ENCODE data around the gene SLX9. TPM values are rescaled to one million over a fixed set of nuclear protein-coding genes. Genes with fewer than 3 reads are reported as not detected.

SLX9 gene
- polyA plus RNA-seq, 1 of the 3 experiments (the other 2 are of a cell fraction): 42.9 TPM

- Histone ChIP-seq H4K20me1 (ENCODE audit: insufficient read depth) (0 out of 2 replicates have a peak, but pooled peaks cover 4% of the 10 kb centered on the region), H3K9me2 (no peaks in the 10 kb centered on the region), H3K9me3 (no peaks in the 10 kb centered on the region), H3K4me3 (ENCODE audit: low read depth in 2 of 2, low read length in 1 of 2) (no peak overlapping the region), H3K27me3 (ENCODE audit: insufficient read depth) (peaks cover 15% of the 10 kb centered on the region), H2AFZ (ENCODE audit: low read depth) (no peak overlapping the region), H3K79me2 (ENCODE audit: insufficient read depth) (peaks cover 10% of the 10 kb centered on the region), H3K27ac (ENCODE audit: low read depth in 2 of 2, low read length in 1 of 2) (no peak overlapping the region), H3K4me2 (no peak overlapping the region), H3F3A (replicated peaks; ENCODE audit: insufficient read depth) (peaks cover 5% of the 10 kb centered on the region), H3K9ac (no peak overlapping the region), H3K36me3 (replicated peaks in 1 of 2; ENCODE audit: control insufficient read depth in 1 of 2, insufficient read depth in 2 of 2, low read length in 1 of 2) (no peaks in the 10 kb centered on the region), H3K4me1 (ENCODE audit: control insufficient read depth in 1 of 2, insufficient read depth in 2 of 2, low read depth in 1 of 2, low read length in 1 of 2) (peaks cover 5 to 14% of the 10 kb centered on the region in 2 experiments; a peak in 1 of 4 replicates)
- WGBS (ENCODE audit: low lambda C conversion rate): 100% methylated on average over 1 of the region's 9 CpGs
- no peak for DNase-seq
- ChIA-PET CTCF (interaction anchor here (1.6 to 4.9 kb wide), 3 partner anchors 14 to 202 kb away, joined by 4 to 30 read pairs (median 11); no protein-coding TSS in a partner anchor), POLR2A (no interaction called here)
- TF ChIP-seq RXRA (IDR thresholded peaks at IDR 0.05; ENCODE audit: borderline replicate concordance, low read depth): no peak
- TF ChIP-seq RFX5 (IDR thresholded peaks at IDR 0.05; ENCODE audit: low read length): no peak
- TF ChIP-seq ZBTB33 (IDR thresholded peaks at IDR 0.05; ENCODE audit: borderline replicate concordance, low read depth): no peak
- TF ChIP-seq POLR2AphosphoS5 (IDR thresholded peaks at IDR 0.05; ENCODE audit: low read depth, low read length): no peak
- TF ChIP-seq, protein P1, sequence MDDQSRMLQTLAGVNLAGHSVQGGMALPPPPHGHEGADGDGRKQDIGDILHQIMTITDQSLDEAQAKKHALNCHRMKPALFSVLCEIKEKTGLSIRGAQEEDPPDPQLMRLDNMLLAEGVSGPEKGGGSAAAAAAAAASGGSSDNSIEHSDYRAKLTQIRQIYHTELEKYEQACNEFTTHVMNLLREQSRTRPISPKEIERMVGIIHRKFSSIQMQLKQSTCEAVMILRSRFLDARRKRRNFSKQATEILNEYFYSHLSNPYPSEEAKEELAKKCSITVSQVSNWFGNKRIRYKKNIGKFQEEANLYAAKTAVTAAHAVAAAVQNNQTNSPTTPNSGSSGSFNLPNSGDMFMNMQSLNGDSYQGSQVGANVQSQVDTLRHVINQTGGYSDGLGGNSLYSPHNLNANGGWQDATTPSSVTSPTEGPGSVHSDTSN (IDR thresholded peaks at IDR 0.05): no peak
- TF ChIP-seq FOSL2 (IDR thresholded peaks at IDR 0.05; ENCODE audit: borderline replicate concordance, low read depth): no peak
- TF ChIP-seq ELF1 (IDR thresholded peaks at IDR 0.05): no peak
- TF ChIP-seq MEF2A (IDR thresholded peaks at IDR 0.05; ENCODE audit: borderline replicate concordance, low read depth): no peak
- TF ChIP-seq, protein P2, sequence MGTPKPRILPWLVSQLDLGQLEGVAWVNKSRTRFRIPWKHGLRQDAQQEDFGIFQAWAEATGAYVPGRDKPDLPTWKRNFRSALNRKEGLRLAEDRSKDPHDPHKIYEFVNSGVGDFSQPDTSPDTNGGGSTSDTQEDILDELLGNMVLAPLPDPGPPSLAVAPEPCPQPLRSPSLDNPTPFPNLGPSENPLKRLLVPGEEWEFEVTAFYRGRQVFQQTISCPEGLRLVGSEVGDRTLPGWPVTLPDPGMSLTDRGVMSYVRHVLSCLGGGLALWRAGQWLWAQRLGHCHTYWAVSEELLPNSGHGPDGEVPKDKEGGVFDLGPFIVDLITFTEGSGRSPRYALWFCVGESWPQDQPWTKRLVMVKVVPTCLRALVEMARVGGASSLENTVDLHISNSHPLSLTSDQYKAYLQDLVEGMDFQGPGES (IDR thresholded peaks at IDR 0.05; ENCODE audit: low read depth, low read length): no peak
- TF ChIP-seq YY1 (IDR thresholded peaks at IDR 0.05; ENCODE audit: low read depth): no peak
These were observed 4.9 kb upstream of the SLX9 start for GRCh38 chr21:44934797-44935532.

GRCh38 chr21:44935533-44935927 is 4.3 kb upstream of the SLX9 start:
- H3K9me3 ChIP-seq: no peaks in the 10 kb centered on the region
- WGBS (ENCODE audit: low lambda C conversion rate): 92% methylated on average over 5 of the region's 10 CpGs
- H3K79me2 ChIP-seq (ENCODE audit: insufficient read depth): peaks cover 15% of the 10 kb centered on the region
- H3K9me2 ChIP-seq: no peaks in the 10 kb centered on the region
- H3K4me3 ChIP-seq (ENCODE audit: low read depth in 2 of 2, low read length in 1 of 2): no peak overlapping the region
- H3K9ac ChIP-seq: no peak overlapping the region
- H3K36me3 ChIP-seq (replicated peaks in 1 of 2; ENCODE audit: control insufficient read depth in 1 of 2, insufficient read depth in 2 of 2, low read length in 1 of 2): no peaks in the 10 kb centered on the region
- TF ChIP-seq POLR2AphosphoS5 (IDR thresholded peaks at IDR 0.05; ENCODE audit: low read depth, low read length) (no peak), NRF1 (IDR thresholded peaks at IDR 0.05; ENCODE audit: low read depth, low read length) (no peak), FOSL2 (IDR thresholded peaks at IDR 0.05; ENCODE audit: borderline replicate concordance, low read depth) (no peak), EZH2phosphoT487 (IDR thresholded peaks at IDR 0.05; ENCODE audit: borderline replicate concordance, low read depth) (no peak), FOXJ3 (CRISPR knock-in tag; IDR thresholded peaks at IDR 0.05) (no peak), ZBTB33 (IDR thresholded peaks at IDR 0.05; ENCODE audit: borderline replicate concordance, low read depth) (no peak), TAF1 (IDR thresholded peaks at IDR 0.05; ENCODE audit: borderline replicate concordance, low read depth, low read length) (no peak), CHD2 (IDR thresholded peaks at IDR 0.05; ENCODE audit: low read length, partially characterized antibody) (no peak)
- CTCF ChIA-PET: interaction anchor here (1.6 to 2.6 kb wide), 2 partner anchors 13 to 42 kb away, joined by 4 to 11 read pairs; no protein-coding TSS in a partner anchor
- peaks cover 5% of the 10 kb centered on the region for H3F3A ChIP-seq (replicated peaks; ENCODE audit: insufficient read depth)
- peaks cover 5 to 14% of the 10 kb centered on the region in 2 experiments; a peak in 1 of 4 replicates for H3K4me1 ChIP-seq (ENCODE audit: control insufficient read depth in 1 of 2, insufficient read depth in 2 of 2, low read depth in 1 of 2, low read length in 1 of 2)
- peaks cover 15% of the 10 kb centered on the region for H3K27me3 ChIP-seq (ENCODE audit: insufficient read depth)
- 0 out of 2 replicates have a peak, but pooled peaks cover 4% of the 10 kb centered on the region for H4K20me1 ChIP-seq (ENCODE audit: insufficient read depth)
- H3K27ac ChIP-seq (ENCODE audit: low read depth in 2 of 2, low read length in 1 of 2): no peak overlapping the region
- POLR2A ChIA-PET: no interaction called here
- no peak for DNase-seq
- no peak overlapping the region for H2AFZ ChIP-seq (ENCODE audit: low read depth)
- H3K4me2 ChIP-seq: no peak overlapping the region

Data from SK-N-SH (cell line).